DND-41 (cell line): ENCODE data around the gene DLGAP5.

ENCODE experiments used
- CTCF ChIP-seq: IDR thresholded peaks from 2 replicates; pipeline ENCODE4 v1.5.1; 2012; ENCODE audit warnings: borderline replicate concordance, low read length, moderate library complexity, mild to moderate bottlenecking; ENCODE audit not compliant: poor library complexity, severe bottlenecking; ENCODE audit errors: extremely low read depth
- EZH2 ChIP-seq: IDR thresholded peaks from 3 replicates; pipeline ENCODE4 v1.6.1; 2012; ENCODE audit warnings: borderline replicate concordance, low read depth, mild to moderate bottlenecking, moderate library complexity, low read length, inconsistent platforms; ENCODE audit not compliant: severe bottlenecking

GRCh38 chr14:55126034-55126433 is 65.4 kb downstream of the DLGAP5 start:
- TF ChIP-seq CTCF: no peak
- no peak for TF ChIP-seq EZH2
